SK-N-SH (cell line): ENCODE measurements around the gene BIRC5.

Source experiments
- JUND ChIP-seq: IDR thresholded peaks from 2 replicates; pipeline ENCODE4 v1.4.0; 2012
- POLR2AphosphoS5 ChIP-seq: IDR thresholded peaks from 2 replicates; pipeline ENCODE4 v1.6.1; 2012; ENCODE audit warnings: low read depth, low read length
- RCOR1 ChIP-seq: fragments of 150-350 bp; IDR thresholded peaks from 2 replicates; pipeline ENCODE4 v1.6.1; 2017; ENCODE audit warnings: antibody characterized with exemption, low read length
- RXRA ChIP-seq: IDR thresholded peaks from 2 replicates; pipeline ENCODE4 v1.4.0; 2012; ENCODE audit warnings: low read depth, mild to moderate bottlenecking, borderline replicate concordance
- YY1 ChIP-seq: IDR thresholded peaks from 2 replicates; pipeline ENCODE4 v1.4.0; 2012; ENCODE audit warnings: low read depth, mild to moderate bottlenecking
- TF ChIP-seq, protein P1 (sequence below): fragments of 200-600 bp; sonication (generic); IDR thresholded peaks from 2 replicates; pipeline ENCODE4 v1.6.1; 2017; ENCODE audit warnings: antibody characterized with exemption, mild to moderate bottlenecking, moderate library complexity
- TF ChIP-seq, protein P2 (sequence below): IDR thresholded peaks from 2 replicates; pipeline ENCODE4 v1.4.0; 2012; ENCODE audit warnings: low read depth, borderline replicate concordance
- TF ChIP-seq, protein P3 (sequence below): IDR thresholded peaks from 2 replicates; pipeline ENCODE4 v1.4.0; 2012; ENCODE audit warnings: low read depth
- TF ChIP-seq, protein P4 (sequence below): IDR thresholded peaks from 2 replicates; pipeline ENCODE4 v1.6.1; 2012; ENCODE audit warnings: mild to moderate bottlenecking, low read depth, low read length, moderate library complexity

- no peak for TF ChIP-seq YY1
- no peak for TF ChIP-seq RXRA
- TF ChIP-seq, protein P1, sequence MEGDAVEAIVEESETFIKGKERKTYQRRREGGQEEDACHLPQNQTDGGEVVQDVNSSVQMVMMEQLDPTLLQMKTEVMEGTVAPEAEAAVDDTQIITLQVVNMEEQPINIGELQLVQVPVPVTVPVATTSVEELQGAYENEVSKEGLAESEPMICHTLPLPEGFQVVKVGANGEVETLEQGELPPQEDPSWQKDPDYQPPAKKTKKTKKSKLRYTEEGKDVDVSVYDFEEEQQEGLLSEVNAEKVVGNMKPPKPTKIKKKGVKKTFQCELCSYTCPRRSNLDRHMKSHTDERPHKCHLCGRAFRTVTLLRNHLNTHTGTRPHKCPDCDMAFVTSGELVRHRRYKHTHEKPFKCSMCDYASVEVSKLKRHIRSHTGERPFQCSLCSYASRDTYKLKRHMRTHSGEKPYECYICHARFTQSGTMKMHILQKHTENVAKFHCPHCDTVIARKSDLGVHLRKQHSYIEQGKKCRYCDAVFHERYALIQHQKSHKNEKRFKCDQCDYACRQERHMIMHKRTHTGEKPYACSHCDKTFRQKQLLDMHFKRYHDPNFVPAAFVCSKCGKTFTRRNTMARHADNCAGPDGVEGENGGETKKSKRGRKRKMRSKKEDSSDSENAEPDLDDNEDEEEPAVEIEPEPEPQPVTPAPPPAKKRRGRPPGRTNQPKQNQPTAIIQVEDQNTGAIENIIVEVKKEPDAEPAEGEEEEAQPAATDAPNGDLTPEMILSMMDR, result no peak
- TF ChIP-seq, protein P2, sequence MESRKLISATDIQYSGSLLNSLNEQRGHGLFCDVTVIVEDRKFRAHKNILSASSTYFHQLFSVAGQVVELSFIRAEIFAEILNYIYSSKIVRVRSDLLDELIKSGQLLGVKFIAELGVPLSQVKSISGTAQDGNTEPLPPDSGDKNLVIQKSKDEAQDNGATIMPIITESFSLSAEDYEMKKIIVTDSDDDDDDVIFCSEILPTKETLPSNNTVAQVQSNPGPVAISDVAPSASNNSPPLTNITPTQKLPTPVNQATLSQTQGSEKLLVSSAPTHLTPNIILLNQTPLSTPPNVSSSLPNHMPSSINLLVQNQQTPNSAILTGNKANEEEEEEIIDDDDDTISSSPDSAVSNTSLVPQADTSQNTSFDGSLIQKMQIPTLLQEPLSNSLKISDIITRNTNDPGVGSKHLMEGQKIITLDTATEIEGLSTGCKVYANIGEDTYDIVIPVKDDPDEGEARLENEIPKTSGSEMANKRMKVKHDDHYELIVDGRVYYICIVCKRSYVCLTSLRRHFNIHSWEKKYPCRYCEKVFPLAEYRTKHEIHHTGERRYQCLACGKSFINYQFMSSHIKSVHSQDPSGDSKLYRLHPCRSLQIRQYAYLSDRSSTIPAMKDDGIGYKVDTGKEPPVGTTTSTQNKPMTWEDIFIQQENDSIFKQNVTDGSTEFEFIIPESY, result no peak
- TF ChIP-seq, protein P3, sequence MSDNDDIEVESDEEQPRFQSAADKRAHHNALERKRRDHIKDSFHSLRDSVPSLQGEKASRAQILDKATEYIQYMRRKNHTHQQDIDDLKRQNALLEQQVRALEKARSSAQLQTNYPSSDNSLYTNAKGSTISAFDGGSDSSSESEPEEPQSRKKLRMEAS, result no peak
- TF ChIP-seq JUND, result no peak
- TF ChIP-seq RCOR1, result no peak
- no peak for TF ChIP-seq POLR2AphosphoS5
- TF ChIP-seq, protein P4, sequence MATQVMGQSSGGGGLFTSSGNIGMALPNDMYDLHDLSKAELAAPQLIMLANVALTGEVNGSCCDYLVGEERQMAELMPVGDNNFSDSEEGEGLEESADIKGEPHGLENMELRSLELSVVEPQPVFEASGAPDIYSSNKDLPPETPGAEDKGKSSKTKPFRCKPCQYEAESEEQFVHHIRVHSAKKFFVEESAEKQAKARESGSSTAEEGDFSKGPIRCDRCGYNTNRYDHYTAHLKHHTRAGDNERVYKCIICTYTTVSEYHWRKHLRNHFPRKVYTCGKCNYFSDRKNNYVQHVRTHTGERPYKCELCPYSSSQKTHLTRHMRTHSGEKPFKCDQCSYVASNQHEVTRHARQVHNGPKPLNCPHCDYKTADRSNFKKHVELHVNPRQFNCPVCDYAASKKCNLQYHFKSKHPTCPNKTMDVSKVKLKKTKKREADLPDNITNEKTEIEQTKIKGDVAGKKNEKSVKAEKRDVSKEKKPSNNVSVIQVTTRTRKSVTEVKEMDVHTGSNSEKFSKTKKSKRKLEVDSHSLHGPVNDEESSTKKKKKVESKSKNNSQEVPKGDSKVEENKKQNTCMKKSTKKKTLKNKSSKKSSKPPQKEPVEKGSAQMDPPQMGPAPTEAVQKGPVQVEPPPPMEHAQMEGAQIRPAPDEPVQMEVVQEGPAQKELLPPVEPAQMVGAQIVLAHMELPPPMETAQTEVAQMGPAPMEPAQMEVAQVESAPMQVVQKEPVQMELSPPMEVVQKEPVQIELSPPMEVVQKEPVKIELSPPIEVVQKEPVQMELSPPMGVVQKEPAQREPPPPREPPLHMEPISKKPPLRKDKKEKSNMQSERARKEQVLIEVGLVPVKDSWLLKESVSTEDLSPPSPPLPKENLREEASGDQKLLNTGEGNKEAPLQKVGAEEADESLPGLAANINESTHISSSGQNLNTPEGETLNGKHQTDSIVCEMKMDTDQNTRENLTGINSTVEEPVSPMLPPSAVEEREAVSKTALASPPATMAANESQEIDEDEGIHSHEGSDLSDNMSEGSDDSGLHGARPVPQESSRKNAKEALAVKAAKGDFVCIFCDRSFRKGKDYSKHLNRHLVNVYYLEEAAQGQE, result no peak
Observed at GRCh38 chr17:78227455-78227916, 13.4 kb downstream of the BIRC5 start.
